ENCODE measurements around the gene P2RY14. TPM values are rescaled to one million over a fixed set of nuclear protein-coding genes. Genes with fewer than 3 reads are reported as not detected.

Gene P2RY14
- total RNA-seq, 1 donor from 2014 or later = not detected

- H3K9me3 Mint-ChIP-seq (ENCODE audit: low read depth) = no peaks in the 10 kb centered on the region
- no peaks in the 10 kb centered on the region for H3K4me1 Mint-ChIP-seq (ENCODE audit: low read depth)
- no peak for TF ChIP-seq CTCF (IDR thresholded peaks at IDR 0.05; ENCODE audit: unreplicated experiment)
- no peak overlapping the region for H3K27ac Mint-ChIP-seq
- no peaks in the 10 kb centered on the region for H3K27me3 Mint-ChIP-seq
- H3K36me3 Mint-ChIP-seq (ENCODE audit: insufficient read depth) = peaks cover under 1% of the 10 kb centered on the region
- DNase-seq (ENCODE audit: low spot score, unreplicated experiment) = no peak
- no peak overlapping the region for H3K4me3 Mint-ChIP-seq (ENCODE audit: low read depth)
These were observed 12.5 kb downstream of the P2RY14 start for GRCh38 chr3:151265866-151266265.

GRCh38 chr3:151265166-151265565 lies 13.2 kb downstream of the P2RY14 start:
- Mint-ChIP-seq H3K27me3 (no peaks in the 10 kb centered on the region), H3K4me1 (ENCODE audit: low read depth) (no peaks in the 10 kb centered on the region), H3K9me3 (ENCODE audit: low read depth) (no peaks in the 10 kb centered on the region), H3K4me3 (ENCODE audit: low read depth) (no peak overlapping the region), H3K27ac (no peak overlapping the region), H3K36me3 (ENCODE audit: insufficient read depth) (peaks cover 2% of the 10 kb centered on the region)
- TF ChIP-seq CTCF (IDR thresholded peaks at IDR 0.05; ENCODE audit: unreplicated experiment) = no peak
- DNase-seq (ENCODE audit: low spot score, unreplicated experiment) = no peak

GRCh38 chr3:151264605-151265004 lies 13.7 kb downstream of the P2RY14 start:
- Mint-ChIP-seq H3K4me3 (ENCODE audit: low read depth) (no peak overlapping the region), H3K4me1 (ENCODE audit: low read depth) (peaks cover 1% of the 10 kb centered on the region), H3K27me3 (no peaks in the 10 kb centered on the region), H3K27ac (no peak overlapping the region), H3K9me3 (ENCODE audit: low read depth) (no peaks in the 10 kb centered on the region), H3K36me3 (ENCODE audit: insufficient read depth) (peaks cover 2% of the 10 kb centered on the region)
- no peak for TF ChIP-seq CTCF (IDR thresholded peaks at IDR 0.05; ENCODE audit: unreplicated experiment)
- DNase-seq (ENCODE audit: low spot score, unreplicated experiment) = no peak

- TF ChIP-seq CTCF (IDR thresholded peaks at IDR 0.05; ENCODE audit: unreplicated experiment) = no peak
- H3K27me3 Mint-ChIP-seq = no peaks in the 10 kb centered on the region
These were observed 15.3 kb downstream of the P2RY14 start for GRCh38 chr3:151262871-151263525.

GRCh38 chr3:151259664-151260063 lies 18.7 kb downstream of the P2RY14 start:
- no peaks in the 10 kb centered on the region for H3K27me3 Mint-ChIP-seq
- no peak overlapping the region for H3K27ac Mint-ChIP-seq
- H3K9me3 Mint-ChIP-seq (ENCODE audit: low read depth) = no peaks in the 10 kb centered on the region
- DNase-seq (ENCODE audit: low spot score, unreplicated experiment) = no peak
- TF ChIP-seq CTCF (IDR thresholded peaks at IDR 0.05; ENCODE audit: unreplicated experiment) = no peak
- H3K4me3 Mint-ChIP-seq (ENCODE audit: low read depth) = no peak overlapping the region
- peaks cover 5% of the 10 kb centered on the region for H3K4me1 Mint-ChIP-seq (ENCODE audit: low read depth)
- peaks cover 2% of the 10 kb centered on the region for H3K36me3 Mint-ChIP-seq (ENCODE audit: insufficient read depth)

More at GRCh38 chr3:151262871-151263525, 15.3 kb downstream of the P2RY14 start:
- no peak for DNase-seq (ENCODE audit: low spot score, unreplicated experiment)
- H3K36me3 Mint-ChIP-seq (ENCODE audit: insufficient read depth) = peaks cover 2% of the 10 kb centered on the region
- H3K4me1 Mint-ChIP-seq (ENCODE audit: low read depth) = peaks cover 5% of the 10 kb centered on the region
- no peak overlapping the region for H3K27ac Mint-ChIP-seq
- H3K9me3 Mint-ChIP-seq (ENCODE audit: low read depth) = no peaks in the 10 kb centered on the region
- no peak overlapping the region for H3K4me3 Mint-ChIP-seq (ENCODE audit: low read depth)

Data from progenitor cell of endocrine pancreas (in vitro differentiated cells).